RWPE2 (cell line): Measurements from ENCODE around the gene TMC3.

Experiments used
- ATAC-seq: fragments of 200-7000 bp; cut with Tn5 transposase; 3 replicates; pipeline ENCODE4 v1.9.1; 2021; ENCODE audit warnings: low read depth
- DNase-seq: peaks from one replicate; pipeline ENCODE4 v3.0.0-alpha.2; 2020; ENCODE audit warnings: low spot score
- H3K27ac ChIP-seq: fragments of 450-650 bp; 2 replicates; pipeline ENCODE4 v1.5.1; 2017; ENCODE audit warnings: mild to moderate bottlenecking; ENCODE audit not compliant: poor library complexity, severe bottlenecking
- H3K27me3 ChIP-seq: fragments of 250-450 bp; sonication (Bioruptor Pico); 2 replicates; pipeline ENCODE4 v1.5.1; 2021; ENCODE audit warnings: mild to moderate bottlenecking, moderate library complexity; ENCODE audit not compliant: insufficient read depth, poor library complexity, severe bottlenecking
- H3K36me3 ChIP-seq: fragments of 250-450 bp; sonication (Bioruptor Pico); 2 replicates; pipeline ENCODE4 v1.5.1; 2020; ENCODE audit warnings: low read depth, mild to moderate bottlenecking, moderate library complexity
- H3K4me1 ChIP-seq: fragments of 250-450 bp; sonication (Bioruptor Pico); 2 replicates; pipeline ENCODE4 v1.5.1; 2021; ENCODE audit warnings: mild to moderate bottlenecking, moderate library complexity; ENCODE audit not compliant: insufficient read depth, poor library complexity, severe bottlenecking
- H3K4me3 ChIP-seq: fragments of 250-450 bp; sonication (Bioruptor Pico); 2 replicates; pipeline ENCODE4 v1.5.1; 2021; ENCODE audit warnings: mild to moderate bottlenecking, moderate library complexity; ENCODE audit not compliant: severe bottlenecking
- H3K9me3 ChIP-seq: fragments of 250-450 bp; sonication (Bioruptor Pico); 2 replicates; pipeline ENCODE4 v1.5.1; 2021; ENCODE audit warnings: mild to moderate bottlenecking, moderate library complexity; ENCODE audit not compliant: severe bottlenecking
- TF ChIP-seq, protein P1 (sequence below): fragments of 450-650 bp; IDR thresholded peaks from one replicate; pipeline ENCODE4 v1.5.1; 2017; ENCODE audit warnings: mild to moderate bottlenecking, moderate library complexity; ENCODE audit not compliant: poor library complexity, severe bottlenecking

The TMC3 gene

GRCh38 chr15:81291916-81292522, 82.0 kb downstream of the TMC3 start:
- TF ChIP-seq, protein P1, sequence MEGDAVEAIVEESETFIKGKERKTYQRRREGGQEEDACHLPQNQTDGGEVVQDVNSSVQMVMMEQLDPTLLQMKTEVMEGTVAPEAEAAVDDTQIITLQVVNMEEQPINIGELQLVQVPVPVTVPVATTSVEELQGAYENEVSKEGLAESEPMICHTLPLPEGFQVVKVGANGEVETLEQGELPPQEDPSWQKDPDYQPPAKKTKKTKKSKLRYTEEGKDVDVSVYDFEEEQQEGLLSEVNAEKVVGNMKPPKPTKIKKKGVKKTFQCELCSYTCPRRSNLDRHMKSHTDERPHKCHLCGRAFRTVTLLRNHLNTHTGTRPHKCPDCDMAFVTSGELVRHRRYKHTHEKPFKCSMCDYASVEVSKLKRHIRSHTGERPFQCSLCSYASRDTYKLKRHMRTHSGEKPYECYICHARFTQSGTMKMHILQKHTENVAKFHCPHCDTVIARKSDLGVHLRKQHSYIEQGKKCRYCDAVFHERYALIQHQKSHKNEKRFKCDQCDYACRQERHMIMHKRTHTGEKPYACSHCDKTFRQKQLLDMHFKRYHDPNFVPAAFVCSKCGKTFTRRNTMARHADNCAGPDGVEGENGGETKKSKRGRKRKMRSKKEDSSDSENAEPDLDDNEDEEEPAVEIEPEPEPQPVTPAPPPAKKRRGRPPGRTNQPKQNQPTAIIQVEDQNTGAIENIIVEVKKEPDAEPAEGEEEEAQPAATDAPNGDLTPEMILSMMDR = no peak
- Histone ChIP-seq H3K9me3 (no peaks in the 10 kb centered on the region), H3K36me3 (no peaks in the 10 kb centered on the region), H3K4me1 (peaks cover 8% of the 10 kb centered on the region), H3K27ac (no peak overlapping the region), H3K4me3 (no peak overlapping the region), H3K27me3 (no peaks in the 10 kb centered on the region)
- DNase-seq = no peak
- ATAC-seq = no peak

DNA sequence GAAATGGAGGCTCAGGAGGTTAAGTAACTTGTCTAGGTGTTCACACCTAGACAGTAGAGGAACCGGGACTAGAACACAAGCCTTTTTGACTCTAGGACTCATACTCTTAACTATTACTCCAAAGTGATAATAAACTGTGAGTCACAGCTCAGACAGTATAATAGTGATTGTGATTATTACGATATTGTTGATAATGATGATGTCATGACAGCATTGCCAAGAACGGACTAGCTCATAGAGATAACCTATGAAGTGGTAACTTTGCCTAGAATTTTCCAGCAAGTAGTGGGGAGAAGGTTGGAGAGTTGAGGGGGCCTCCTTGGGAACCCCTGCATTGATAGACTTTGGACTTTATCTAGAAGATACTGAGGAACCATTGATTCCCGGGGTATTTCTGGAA, 84.1 kb downstream of the TMC3 start:
- no peaks in the 10 kb centered on the region for H3K9me3 ChIP-seq
- TF ChIP-seq, protein P1 = no peak
- H3K4me1 ChIP-seq = no peaks in the 10 kb centered on the region
- no peaks in the 10 kb centered on the region for H3K27me3 ChIP-seq
- DNase-seq (no peak), ATAC-seq (no peak)
- H3K27ac ChIP-seq = no peak overlapping the region
- no peaks in the 10 kb centered on the region for H3K36me3 ChIP-seq
- no peak overlapping the region for H3K4me3 ChIP-seq

GRCh38 chr15:81288616-81289015, 85.4 kb downstream of the TMC3 start:
- Histone ChIP-seq H3K27me3 (no peaks in the 10 kb centered on the region), H3K36me3 (no peaks in the 10 kb centered on the region), H3K9me3 (no peaks in the 10 kb centered on the region), H3K4me1 (no peaks in the 10 kb centered on the region), H3K4me3 (no peak overlapping the region), H3K27ac (no peak overlapping the region)
- DNase-seq (no peak), ATAC-seq (no peak)
- TF ChIP-seq, protein P1 = no peak

DNA sequence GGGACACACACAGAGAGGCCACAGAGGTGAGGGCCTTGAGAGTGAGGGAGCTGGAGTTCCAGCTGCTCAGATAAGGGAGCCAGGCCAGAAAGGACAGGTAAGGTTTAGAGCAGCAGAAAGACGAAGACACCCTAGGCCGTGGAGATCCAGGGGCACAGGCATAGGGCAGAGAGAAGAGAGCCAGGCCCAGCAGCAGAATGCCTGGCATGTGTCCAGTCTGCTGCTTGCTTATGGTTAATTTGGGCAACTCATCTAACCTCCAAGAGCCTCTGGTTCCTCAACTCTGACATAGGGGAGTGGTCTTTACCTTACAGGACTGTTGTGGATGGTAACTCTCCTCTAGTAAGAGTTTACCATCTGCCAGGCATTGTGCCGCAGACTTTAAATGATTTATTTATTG, 86.0 kb downstream of the TMC3 start:
- Histone ChIP-seq H3K4me3 (no peak overlapping the region), H3K27me3 (no peaks in the 10 kb centered on the region), H3K9me3 (no peaks in the 10 kb centered on the region), H3K36me3 (no peaks in the 10 kb centered on the region), H3K27ac (no peak overlapping the region), H3K4me1 (no peaks in the 10 kb centered on the region)
- ATAC-seq (no peak), DNase-seq (no peak)
- TF ChIP-seq, protein P1 = no peak

GRCh38 chr15:81286621-81287121, 87.3 kb downstream of the TMC3 start:
- no peaks in the 10 kb centered on the region for H3K4me1 ChIP-seq
- H3K9me3 ChIP-seq = no peaks in the 10 kb centered on the region
- no peak overlapping the region for H3K4me3 ChIP-seq
- TF ChIP-seq, protein P1 = no peak
- no peaks in the 10 kb centered on the region for H3K27me3 ChIP-seq
- no peak for DNase-seq
- no peak for ATAC-seq
- no peak overlapping the region for H3K27ac ChIP-seq
- H3K36me3 ChIP-seq = no peaks in the 10 kb centered on the region
